GM18870 (cell line): ENCODE results near the gene KHDRBS1.
"Not testable (repeated sequence)": the region's sequence is repeated elsewhere in the genome, so short reads cannot be mapped to it uniquely, and the experiment has no call there.

Experiments
- ATAC-seq: cut with Tn5 transposase; IDR thresholded peaks from one replicate; pipeline ENCODE4 v1.9.1; 2021; ENCODE audit warnings: moderate library complexity; ENCODE audit not compliant: unreplicated experiment

The KHDRBS1 gene, protein sequence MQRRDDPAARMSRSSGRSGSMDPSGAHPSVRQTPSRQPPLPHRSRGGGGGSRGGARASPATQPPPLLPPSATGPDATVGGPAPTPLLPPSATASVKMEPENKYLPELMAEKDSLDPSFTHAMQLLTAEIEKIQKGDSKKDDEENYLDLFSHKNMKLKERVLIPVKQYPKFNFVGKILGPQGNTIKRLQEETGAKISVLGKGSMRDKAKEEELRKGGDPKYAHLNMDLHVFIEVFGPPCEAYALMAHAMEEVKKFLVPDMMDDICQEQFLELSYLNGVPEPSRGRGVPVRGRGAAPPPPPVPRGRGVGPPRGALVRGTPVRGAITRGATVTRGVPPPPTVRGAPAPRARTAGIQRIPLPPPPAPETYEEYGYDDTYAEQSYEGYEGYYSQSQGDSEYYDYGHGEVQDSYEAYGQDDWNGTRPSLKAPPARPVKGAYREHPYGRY

DNA sequence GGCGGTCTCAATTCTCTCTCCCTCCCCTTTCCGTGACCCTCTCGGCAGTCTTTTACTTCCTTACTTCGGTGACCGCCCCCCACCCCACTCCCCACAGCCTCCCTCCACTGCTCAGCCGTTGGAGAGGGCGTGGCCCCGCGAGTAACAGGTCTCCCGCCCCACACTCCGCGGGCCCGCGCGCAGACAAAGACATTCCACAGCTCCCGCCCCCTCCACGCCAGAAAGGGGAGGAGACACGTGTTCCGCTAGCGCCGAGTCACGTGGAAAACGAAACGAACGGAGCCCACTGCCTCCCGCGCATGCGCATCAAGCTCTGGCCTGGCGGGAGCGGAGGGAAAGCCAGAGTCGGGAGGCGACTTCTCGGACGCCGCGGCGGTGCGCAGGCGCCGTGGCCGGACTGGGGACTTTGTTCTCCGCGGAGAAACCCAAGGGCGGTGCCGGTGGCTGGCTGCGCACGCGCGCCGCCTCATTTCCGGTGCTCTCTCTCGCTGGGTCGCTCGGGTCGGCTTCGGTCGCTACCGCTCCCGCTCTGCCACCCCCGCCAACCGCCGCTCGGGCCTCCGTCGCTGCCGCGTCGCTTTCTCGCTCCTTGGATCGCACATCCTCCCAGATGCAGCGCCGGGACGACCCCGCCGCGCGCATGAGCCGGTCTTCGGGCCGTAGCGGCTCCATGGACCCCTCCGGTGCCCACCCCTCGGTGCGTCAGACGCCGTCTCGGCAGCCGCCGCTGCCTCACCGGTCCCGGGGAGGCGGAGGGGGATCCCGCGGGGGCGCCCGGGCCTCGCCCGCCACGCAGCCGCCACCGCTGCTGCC, at the start of gene KHDRBS1:
Gene KHDRBS1 (plus strand): TSS at position 483 of the 813 bp plus-strand sequence. CDS start 128 bp downstream, at position 611.
- peak; percentile 83 for ATAC-seq

DNA sequence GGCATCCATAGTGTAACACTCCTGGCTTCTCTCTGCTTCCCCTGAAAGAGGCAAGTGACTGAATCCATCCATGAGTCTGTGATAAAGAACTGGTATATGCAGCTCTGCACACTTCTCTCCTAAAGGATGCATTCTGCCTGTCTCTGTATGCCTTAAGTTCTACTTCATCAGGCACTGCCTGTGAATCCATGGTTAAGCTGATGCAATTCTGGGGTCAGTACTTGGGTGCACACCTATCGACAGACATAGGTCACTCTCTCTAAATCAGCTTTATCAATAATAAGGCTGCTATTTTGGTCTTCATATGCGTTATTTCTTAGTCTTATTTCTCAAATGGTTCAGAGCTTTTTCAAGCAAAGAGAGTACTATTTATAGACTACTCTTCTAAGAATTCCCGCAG, 42.8 kb upstream of the KHDRBS1 start:
- ATAC-seq = no peak

DNA sequence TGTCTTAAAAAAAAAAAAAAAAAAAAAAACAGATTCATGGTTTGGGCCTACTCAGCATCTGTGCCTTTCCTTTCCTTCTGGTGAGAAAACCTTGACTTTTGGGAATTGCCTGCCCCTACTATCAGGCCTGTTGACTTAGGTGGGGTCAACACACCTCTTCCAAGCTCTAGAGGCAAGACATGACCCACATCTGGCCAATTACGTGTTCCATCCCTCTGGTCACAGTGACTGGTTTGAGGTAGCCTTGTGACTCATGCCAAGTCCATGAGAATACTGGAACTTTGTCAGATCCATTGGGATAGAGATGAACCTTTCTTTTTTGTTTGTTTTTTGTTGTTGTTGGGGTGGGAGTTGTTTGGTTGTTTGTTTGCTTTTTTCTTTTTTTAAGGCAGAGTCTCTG, 37.3 kb upstream of the KHDRBS1 start:
- no peak for ATAC-seq

GRCh38 chr1:31977385-31978131, 36.1 kb upstream of the KHDRBS1 start:
- no peak for ATAC-seq

DNA sequence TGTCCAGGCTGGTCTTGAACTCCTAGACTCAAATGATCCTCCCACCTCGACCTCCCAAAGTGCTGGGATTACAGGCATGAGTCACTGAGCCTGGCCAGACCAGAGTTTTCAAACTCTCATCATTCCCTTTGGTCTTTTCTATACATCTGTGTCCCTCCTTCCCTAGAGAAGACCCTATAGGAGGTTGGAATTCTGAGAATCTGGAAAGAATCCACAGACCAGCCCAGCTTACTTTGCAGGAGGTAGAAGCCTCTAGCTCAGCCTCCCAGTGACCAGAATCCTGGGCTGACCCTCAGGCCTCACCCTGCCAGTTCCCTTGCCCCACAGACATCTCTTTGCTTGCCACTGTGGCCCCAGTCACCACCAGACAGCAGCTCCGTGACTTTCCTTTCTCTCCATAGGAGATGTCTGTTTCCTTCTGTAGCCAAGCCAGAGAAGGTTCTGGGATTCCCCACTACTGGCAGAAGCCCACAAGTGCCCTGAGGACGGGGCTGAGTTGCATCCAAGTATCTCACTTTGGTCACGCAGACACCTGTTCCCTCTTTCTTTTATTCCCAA, 34.7 kb upstream of the KHDRBS1 start:
- ATAC-seq = no peak

- ATAC-seq = no peak
These were observed 32.7 kb upstream of the KHDRBS1 start for GRCh38 chr1:31980835-31981455.

- no peak for ATAC-seq
These were observed 32.2 kb upstream of the KHDRBS1 start for GRCh38 chr1:31981456-31981839.

GRCh38 chr1:31981972-31982371, 31.7 kb upstream of the KHDRBS1 start:
- ATAC-seq = no peak

DNA sequence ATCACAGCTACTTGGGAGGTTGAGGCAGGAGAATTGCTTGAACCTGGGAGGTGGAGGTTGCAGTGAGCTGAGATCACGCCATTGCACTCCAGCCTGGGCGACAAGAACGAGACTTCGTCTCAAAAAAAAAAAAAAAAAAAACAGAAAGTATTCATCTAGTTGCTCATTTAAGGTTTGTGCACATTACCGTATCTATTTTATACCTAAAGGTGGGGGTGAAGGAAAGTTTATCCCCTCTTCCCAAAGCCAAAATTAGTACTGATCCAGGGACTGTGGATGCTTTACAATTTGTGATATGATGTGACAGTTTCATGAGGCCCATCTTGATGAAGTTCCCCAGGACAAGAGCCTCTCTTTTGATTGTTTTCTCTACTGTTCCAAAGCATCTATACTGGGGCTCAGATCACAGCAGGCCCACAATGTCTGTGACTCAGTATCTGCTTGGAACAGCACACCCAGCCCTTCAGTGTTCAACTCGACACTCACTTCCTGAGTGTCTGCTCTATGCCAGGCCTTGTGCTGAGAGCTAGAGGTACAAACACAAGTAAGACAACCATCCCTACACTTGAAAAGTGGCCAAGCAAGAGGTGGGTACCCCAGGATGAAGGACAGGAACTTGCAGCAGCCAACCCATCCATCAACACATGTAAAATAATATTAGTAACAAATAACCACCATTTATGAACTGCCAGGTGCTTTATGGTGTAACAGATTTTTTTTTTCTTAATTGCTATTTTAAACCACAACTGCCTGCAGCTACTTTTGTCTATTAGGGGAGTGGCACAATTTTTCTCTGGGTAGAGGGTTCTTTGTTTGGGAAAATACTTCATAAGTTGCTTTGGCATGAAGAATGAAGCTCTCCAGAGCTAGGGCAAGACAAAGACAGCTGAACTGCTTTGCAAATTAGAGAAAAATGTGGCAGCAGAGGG, 29.0 kb upstream of the KHDRBS1 start:
- ATAC-seq = no peak

- no peak for ATAC-seq
These were observed 28.2 kb upstream of the KHDRBS1 start for GRCh38 chr1:31985430-31985829.

DNA sequence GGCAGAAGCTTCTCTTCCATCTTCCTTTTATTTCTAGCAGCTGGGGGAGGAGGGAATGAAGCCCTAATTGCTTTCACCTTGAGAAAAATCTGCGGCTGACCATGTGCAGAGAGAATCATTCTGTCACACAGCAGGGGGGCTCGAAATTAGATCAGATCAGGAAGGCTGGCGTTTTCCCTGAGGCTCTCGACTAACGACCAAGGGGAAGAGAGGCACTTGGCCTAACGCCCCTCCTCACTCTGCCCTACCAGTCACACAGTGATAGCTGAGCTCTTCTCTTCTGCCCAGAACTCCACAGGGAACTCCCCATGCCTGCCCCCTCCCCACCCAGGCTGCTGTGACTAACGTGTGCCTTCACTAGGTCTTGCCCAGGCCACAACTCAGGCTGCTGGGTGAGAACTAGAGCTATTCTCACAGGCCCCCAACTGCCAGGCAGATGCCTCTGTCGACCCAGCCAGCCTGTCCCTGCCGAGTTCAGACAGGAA, 26.5 kb upstream of the KHDRBS1 start:
- no peak for ATAC-seq

DNA sequence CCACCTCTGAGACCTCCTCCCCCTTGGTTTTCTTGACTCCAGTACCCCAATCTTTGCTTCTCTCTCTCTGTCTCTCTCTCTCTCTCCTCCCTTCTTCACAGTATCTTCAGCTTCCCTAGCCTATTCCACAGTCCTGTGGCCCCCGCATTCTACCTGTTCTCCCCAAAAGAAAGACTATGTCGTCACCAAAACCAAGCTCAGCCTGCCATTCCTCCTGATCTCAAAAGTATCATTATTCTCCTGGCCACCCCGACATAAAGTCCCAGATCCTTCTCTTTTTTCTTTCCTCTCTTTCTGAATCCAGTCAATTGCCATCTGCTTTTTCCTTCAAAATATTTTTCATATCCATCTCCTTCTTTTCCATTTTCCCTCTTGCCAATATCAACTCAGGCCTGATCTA, 23.7 kb upstream of the KHDRBS1 start:
- no peak for ATAC-seq

- no peak for ATAC-seq
These were observed 22.5 kb upstream of the KHDRBS1 start for GRCh38 chr1:31991182-31991581.

DNA sequence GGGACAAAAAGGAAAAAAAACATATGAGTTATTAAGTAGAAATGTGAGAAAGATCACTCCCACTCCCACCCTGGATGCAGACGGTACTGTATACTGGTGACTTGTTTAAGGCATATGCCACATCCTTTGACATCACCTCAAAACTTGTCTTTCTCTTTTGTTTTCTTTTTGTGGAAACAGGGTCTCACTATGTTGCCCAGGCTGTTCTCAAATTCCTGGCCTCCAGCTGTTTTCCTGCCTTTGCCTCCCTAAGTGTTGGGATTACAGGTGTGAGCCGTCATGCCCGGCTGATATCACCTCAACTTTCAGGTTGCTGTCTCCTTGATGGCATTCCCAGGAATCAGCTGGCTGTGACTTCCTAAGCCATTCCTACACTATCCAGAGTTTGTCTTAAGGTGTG, 18.4 kb upstream of the KHDRBS1 start:
- no peak for ATAC-seq

GRCh38 chr1:31996121-31996520, 17.5 kb upstream of the KHDRBS1 start:
- not testable (repeated sequence) for ATAC-seq

- no peak for ATAC-seq
These were observed 11.8 kb upstream of the KHDRBS1 start for GRCh38 chr1:32001863-32002262.

DNA sequence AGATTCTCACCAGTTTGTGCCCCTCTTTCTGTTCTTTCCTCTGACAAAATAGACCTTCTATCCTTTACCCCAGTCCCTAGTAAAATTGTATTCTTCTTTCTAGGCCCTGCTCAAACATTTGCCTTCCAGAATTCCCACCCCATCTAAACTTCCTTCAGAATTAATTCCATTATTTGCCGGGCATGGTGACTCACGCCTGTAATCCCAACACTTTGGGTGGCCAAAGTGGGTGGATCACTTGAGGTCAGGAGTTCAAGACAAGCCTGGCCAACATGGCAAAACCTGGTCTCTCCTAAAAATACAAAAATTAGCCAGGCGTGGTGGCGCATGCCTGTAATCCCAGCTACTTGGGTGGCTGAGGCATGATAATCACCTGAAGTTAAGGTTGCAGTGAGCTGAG, 11.4 kb upstream of the KHDRBS1 start:
- not testable (repeated sequence) for ATAC-seq

- ATAC-seq = no peak
These were observed 8.1 kb upstream of the KHDRBS1 start for GRCh38 chr1:32005522-32005921.

GRCh38 chr1:32007591-32007940, 6.1 kb upstream of the KHDRBS1 start:
- no peak for ATAC-seq
